OCI-LY7 (cell line): ENCODE measurements around the gene DOCK4.

Experiments used
- CTCF ChIP-seq: fragments of 200-600 bp; sonication (generic); conservative IDR thresholded peaks from 2 replicates; pipeline ENCODE4 v1.5.1; 2014; ENCODE audit warnings: mild to moderate bottlenecking, antibody characterized with exemption, low read length, moderate library complexity, mixed read lengths
- EZH2phosphoT487 ChIP-seq: fragments of 200-600 bp; sonication (generic); IDR thresholded peaks from 2 replicates; pipeline ENCODE4 v1.6.1; 2018; ENCODE audit warnings: low read depth, borderline replicate concordance, mild to moderate bottlenecking, mixed run types, antibody characterized with exemption, low read length, moderate library complexity, mixed read lengths

GRCh38 chr7:112097524-112097923, 108.7 kb downstream of the DOCK4 start:
- no peak for TF ChIP-seq CTCF
- TF ChIP-seq EZH2phosphoT487, result no peak
